HepG2 (cell line): Measurements from ENCODE around the gene TRMT2A.

Source experiments
- GABPA ChIP-seq, 2 experiments: IDR thresholded peaks; 2 replicates each; pipeline ENCODE4 v1.6.1; 2011 to 2016; ENCODE audit warnings: low read depth in 2 of 2, low read length in 1 of 2, missing biosample characterization in 1 of 2, missing genetic modification characterization in 1 of 2
- POLR2A ChIP-seq, 2 experiments: IDR thresholded peaks; 2 replicates each; pipeline ENCODE4 v1.6.1; 2011; ENCODE audit warnings: low read depth in 2 of 2, low read length in 2 of 2, mild to moderate bottlenecking in 1 of 2, moderate library complexity in 1 of 2; ENCODE audit not compliant: insufficient read depth in 1 of 2
- SP2 ChIP-seq: sonication (generic); formaldehyde crosslinking; IDR thresholded peaks from 2 replicates; pipeline ENCODE4 v1.5.1; 2020; ENCODE audit warnings: mild to moderate bottlenecking, missing genetic modification reagents
- ZNF232 ChIP-seq: sonication (generic); formaldehyde crosslinking; IDR thresholded peaks from 2 replicates; pipeline ENCODE4 v1.4.0; 2020; ENCODE audit warnings: missing genetic modification reagents, borderline replicate concordance
- ZNF331 ChIP-seq: sonication (generic); formaldehyde crosslinking; IDR thresholded peaks from 2 replicates; pipeline ENCODE4 v1.4.0; 2020; ENCODE audit warnings: missing genetic modification reagents
- TF ChIP-seq, protein P1 (sequence below): IDR thresholded peaks from 2 replicates; pipeline ENCODE4 v1.6.1; 2012; ENCODE audit warnings: low read length, improper control_type of control experiment
- TF ChIP-seq, protein P2 (sequence below): sonication (generic); formaldehyde crosslinking; IDR thresholded peaks from 2 replicates; pipeline ENCODE4 v1.4.0; 2020; ENCODE audit warnings: missing genetic modification reagents
- TF ChIP-seq, protein P3 (sequence below): sonication (generic); formaldehyde crosslinking; IDR thresholded peaks from 2 replicates; pipeline ENCODE4 v1.5.0; 2020; ENCODE audit warnings: missing genetic modification reagents

DNA sequence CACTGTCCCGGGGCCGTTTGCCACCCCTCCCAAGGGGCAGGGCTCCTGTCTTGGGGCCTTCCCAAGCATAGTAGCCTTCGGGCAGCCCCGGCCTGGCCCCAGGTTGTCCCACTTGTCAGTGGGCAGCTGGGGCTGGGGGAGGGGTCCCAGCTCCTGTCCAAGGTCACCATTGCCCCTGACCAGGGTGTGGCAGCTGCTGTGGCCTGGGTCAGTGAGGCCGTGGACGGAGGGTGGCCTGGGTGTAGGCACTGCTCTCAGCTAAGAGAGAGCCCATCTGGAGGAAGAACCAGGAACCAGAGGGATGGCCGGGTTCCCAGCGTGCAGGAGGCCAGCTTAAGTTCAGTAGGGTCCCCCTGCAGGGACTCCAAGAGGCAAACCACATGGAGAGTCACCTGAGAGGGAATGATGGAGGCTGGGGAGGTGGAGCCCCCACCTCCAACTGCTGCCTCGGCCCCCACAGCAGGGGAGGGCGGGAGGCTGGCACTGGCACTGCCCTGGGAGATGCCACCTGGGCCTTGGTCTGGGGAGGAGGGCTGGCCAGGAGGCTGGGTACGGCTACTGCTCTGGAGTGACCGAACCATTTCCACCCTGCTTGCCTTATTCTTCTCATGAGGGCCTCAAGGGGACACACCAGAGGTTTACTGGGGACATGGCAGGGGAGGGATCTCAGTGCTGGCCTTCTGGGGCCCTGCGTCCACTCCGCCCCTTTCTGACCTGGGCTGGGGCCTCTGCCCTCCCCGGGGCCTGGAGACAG lies 40.6 kb upstream of the TRMT2A start:
- TF ChIP-seq, protein P1, sequence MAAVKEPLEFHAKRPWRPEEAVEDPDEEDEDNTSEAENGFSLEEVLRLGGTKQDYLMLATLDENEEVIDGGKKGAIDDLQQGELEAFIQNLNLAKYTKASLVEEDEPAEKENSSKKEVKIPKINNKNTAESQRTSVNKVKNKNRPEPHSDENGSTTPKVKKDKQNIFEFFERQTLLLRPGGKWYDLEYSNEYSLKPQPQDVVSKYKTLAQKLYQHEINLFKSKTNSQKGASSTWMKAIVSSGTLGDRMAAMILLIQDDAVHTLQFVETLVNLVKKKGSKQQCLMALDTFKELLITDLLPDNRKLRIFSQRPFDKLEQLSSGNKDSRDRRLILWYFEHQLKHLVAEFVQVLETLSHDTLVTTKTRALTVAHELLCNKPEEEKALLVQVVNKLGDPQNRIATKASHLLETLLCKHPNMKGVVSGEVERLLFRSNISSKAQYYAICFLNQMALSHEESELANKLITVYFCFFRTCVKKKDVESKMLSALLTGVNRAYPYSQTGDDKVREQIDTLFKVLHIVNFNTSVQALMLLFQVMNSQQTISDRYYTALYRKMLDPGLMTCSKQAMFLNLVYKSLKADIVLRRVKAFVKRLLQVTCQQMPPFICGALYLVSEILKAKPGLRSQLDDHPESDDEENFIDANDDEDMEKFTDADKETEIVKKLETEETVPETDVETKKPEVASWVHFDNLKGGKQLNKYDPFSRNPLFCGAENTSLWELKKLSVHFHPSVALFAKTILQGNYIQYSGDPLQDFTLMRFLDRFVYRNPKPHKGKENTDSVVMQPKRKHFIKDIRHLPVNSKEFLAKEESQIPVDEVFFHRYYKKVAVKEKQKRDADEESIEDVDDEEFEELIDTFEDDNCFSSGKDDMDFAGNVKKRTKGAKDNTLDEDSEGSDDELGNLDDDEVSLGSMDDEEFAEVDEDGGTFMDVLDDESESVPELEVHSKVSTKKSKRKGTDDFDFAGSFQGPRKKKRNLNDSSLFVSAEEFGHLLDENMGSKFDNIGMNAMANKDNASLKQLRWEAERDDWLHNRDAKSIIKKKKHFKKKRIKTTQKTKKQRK, result no peak
- TF ChIP-seq, protein P2, sequence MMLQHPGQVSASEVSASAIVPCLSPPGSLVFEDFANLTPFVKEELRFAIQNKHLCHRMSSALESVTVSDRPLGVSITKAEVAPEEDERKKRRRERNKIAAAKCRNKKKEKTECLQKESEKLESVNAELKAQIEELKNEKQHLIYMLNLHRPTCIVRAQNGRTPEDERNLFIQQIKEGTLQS, result no peak
- TF ChIP-seq POLR2A (IDR thresholded peaks at IDR 0.05; ENCODE audit: insufficient read depth in 1 of 2, low read depth in 2 of 2, low read length in 2 of 2) (no peak), ZNF232 (CRISPR knock-in tag) (no peak), GABPA (IDR thresholded peaks at IDR 0.05; ENCODE audit: low read depth, low read length) (no peak), GABPA (CRISPR knock-in tag; IDR thresholded peaks at IDR 0.05; ENCODE audit: low read depth) (no peak), SP2 (CRISPR knock-in tag) (no peak), ZNF331 (CRISPR knock-in tag) (no peak)
- TF ChIP-seq, protein P3, sequence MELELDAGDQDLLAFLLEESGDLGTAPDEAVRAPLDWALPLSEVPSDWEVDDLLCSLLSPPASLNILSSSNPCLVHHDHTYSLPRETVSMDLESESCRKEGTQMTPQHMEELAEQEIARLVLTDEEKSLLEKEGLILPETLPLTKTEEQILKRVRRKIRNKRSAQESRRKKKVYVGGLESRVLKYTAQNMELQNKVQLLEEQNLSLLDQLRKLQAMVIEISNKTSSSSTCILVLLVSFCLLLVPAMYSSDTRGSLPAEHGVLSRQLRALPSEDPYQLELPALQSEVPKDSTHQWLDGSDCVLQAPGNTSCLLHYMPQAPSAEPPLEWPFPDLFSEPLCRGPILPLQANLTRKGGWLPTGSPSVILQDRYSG (CRISPR knock-in tag), result no peak
